HG03045 (cell line): ENCODE measurements around the gene ACTA1.
"Not testable (repeated sequence)": the region's sequence is repeated elsewhere in the genome, so short reads cannot be mapped to it uniquely, and the experiment has no call there.

Experiments
- ATAC-seq: cut with Tn5 transposase; IDR thresholded peaks from one replicate; pipeline ENCODE4 v1.9.1; 2021; ENCODE audit warnings: mild to moderate bottlenecking, moderate library complexity; ENCODE audit not compliant: unreplicated experiment

ACTA1 gene

DNA sequence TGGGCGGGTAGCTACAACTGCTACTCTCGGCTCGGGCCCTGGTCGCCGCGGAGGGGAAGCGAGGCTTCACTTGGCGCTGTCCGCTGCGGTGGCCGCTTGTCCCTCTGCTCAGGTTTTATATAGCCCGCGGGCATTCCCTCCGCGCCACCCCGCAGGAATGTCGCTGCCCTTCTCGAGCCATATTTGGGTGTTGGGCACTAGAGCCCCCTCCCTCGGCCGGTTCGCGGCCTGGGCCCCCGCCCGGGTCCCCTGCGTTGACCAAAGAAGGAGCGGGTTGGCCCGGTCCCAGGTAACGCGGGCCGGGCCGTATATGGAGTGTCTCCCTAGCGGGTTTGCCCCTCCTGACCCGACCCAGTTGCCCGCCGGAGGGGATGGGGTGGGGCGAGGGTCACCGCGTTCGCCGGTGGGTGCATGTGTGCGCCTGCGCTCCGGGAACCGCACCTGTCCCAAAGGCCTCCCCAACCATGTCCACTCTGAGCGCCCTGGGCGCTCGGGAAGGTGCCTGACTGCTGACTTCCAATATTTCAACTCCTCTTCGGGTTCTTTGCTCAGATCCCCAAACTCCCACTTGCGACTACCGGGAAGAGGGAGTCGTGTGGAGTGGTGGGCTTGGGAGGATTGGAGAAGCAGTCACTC is at the start of gene ACTA1:
Gene ACTA1, minus strand, starts transcription at position 90 of the 636 bp plus-strand sequence. CDS start 979 bp downstream, outside the sequence.
- ATAC-seq: no peak

DNA sequence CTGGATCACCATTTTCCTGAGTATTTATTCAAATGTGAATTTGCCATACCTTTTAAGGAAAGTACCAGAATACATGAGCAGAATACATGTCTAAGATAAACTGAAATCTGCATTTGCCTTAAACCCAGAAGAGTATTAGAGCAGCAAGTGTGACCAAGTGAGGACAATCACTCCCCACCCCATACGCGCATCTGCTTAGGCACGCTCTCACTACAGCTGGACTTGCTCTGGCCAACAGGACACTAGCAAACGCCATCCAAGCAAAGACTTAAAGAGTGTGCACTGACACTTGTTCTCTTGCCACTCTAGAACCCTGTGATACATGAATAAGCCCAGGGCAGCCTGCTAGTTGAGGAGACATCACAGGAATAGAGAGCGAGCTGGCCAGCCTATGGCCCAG is 48.6 kb upstream of the ACTA1 start:
- ATAC-seq: no peak

DNA sequence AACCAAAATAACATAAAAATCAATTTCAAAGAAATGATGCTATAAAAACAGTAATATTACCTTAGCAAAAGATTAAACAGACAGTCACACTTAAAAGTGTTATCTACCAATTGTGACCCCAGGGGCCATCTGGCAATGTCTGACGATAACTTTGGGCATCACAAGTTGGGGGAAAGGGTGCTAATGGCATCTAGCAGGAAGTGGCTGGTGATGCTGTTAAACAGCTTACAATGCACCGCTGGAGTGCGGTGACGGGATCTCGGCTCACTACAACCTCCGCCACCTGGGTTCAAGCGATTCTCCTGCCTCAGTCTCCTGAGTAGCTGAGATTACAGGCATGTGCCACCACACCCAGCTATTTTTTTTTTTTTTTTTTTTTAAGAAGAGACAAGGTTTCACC is 46.6 kb upstream of the ACTA1 start:
- ATAC-seq: no peak

DNA sequence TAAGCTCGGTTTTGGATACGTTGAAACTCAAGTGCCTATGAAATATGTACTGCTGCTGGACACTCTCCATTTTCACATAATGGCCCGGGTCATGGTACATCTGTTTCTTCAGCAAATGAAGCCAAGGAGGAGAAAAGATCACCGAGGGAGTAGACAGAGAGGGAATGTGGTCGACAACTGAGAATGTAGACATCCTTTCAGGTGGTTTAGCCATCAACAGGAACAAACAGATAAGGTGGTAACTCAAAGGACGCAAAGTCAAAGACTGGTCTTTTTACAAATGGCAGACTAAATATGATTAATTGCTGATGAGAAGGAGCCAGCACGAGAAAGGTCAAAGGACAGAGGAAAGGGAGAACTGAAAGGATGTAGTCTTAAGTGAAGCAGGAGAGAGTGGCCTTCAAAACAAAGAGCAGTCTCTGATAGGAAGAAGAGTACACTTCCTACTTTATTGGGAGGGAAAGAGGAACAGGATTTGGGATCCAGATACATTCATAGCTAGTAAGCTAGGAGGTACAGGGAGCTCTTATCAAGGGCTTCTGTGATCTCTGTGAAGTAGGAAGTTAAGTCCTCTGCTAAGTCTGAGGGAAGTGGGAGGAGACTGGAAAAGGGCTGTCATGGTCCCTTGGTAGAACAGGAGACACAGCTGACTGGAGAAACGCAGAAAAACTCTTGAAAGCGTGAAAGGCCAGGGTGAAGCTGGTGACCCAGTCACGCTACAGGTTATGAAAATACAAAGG is 45.9 kb upstream of the ACTA1 start:
- peak; percentile 49 for ATAC-seq

DNA sequence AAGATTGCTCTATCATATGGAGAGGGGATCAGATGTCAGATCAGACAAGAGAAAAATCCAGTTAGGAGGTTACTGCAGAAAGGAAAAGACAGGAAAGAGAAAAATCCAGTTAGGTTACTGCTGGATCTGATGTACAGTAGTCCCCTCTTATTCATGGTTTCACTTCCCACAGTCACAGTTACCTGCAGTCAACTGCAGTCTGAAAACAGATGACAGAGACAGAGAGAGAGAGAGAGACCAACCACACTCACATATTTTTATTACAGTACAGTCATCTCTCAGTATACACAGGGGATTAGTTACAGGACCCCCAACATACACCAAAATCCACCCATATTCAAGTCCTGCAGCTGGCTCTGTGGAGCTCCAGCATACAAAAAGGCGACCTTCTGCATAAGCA is 45.0 kb upstream of the ACTA1 start:
- ATAC-seq: no peak

DNA sequence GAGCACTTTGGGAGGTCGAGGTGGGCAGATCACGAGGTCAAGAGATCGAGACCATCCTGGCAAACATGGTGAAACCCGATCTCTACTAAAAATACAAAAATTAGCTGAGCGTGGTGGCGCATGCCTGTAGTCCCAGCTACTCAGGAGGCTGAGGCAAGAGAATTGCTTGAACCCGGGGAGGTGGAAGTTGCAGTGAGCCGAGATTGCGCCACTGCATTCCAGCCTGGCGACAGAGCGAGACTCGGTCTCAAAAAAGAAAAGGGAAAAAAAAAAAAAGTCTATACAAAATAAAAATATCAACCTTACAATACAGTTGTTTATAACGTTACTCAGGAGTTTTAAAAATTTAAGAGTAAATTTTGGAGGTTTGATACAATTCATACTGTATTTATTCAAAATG is 42.0 kb upstream of the ACTA1 start:
- not testable (repeated sequence) for ATAC-seq

DNA sequence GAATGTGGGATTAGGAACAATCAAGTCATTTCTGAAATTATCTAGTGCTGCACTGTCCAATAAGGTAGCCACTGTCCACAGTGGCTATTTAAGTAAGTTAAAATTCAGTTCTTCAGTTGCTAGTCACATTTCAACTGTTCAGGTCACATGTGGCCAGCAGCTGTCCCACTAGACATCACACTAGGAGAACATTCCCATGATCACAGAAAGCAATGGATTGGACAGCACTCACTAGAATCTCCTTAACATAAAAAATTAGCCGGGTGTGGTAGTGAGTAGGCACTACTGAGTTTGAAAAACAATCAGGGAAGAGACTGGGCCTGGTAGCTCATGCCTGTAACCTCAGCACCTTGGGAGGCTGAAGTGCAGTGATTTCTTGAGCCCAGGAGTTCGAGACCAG is 40.6 kb upstream of the ACTA1 start:
- ATAC-seq: no peak

DNA sequence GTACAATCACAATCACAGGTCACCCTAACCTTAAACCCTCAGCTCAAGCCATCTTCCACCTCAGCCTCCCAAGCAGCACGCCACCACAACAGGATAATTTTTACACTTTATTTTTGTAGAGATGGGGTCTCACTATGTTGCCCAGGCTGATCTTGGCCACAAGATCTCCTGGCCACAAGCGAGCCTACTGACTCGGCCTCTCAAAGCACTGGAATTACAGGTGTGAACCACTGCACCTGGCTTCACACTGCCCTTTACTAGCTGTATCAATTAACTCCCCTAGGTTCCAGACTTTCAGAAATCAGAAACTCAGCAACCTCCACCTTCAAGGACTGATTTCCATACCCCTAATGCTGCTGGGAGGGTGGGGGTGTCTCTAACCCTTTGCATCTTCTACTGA is 37.3 kb upstream of the ACTA1 start:
- ATAC-seq: no peak

DNA sequence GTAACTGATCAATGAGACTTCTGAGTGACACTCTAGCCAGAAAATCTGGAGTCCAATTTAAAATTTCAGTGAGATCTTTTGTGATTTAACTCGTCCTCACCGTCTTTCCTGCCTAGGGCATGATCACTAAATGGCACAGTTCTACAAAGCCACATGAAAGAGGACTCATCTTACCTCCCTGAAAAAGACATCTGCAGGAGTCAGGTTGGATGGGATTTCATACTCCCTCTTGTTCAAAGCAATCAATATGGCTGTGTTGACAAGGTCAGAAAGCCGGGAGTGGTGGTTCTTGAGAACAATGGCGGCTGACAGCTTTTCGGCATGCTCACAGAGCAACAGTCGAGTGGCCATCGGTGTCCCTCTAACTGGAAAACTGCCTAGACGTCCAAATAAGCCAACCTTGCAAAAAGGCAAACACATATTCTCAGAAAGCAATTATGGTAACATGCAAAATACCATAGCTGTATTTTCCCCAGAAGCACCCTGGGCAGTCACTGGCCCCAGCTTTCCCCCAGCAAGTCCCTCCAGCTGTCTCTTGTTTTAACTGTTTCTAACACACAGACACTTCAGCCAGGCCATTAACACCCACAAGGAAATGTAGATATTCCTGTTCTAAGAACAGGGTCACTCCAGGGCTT is 36.6 kb upstream of the ACTA1 start:
- ATAC-seq: no peak

DNA sequence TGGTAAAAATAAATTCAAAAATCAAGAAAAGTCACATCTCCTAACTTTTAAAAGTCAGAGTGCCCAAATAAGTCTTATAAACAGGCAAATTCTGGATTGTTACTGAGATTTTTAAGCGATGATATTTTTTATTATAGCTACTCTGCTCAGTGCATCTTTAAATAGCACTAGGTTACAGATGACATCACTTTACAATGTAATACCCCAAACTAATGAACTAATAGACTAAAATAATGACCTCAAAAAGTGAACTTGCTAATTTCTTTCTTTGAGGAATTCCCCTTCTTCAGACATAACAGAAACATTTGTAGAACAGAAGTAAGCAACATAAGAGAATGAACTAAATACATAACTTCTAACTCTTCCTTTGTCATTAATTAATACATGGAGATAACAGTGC is 33.0 kb upstream of the ACTA1 start:
- ATAC-seq: no peak

DNA sequence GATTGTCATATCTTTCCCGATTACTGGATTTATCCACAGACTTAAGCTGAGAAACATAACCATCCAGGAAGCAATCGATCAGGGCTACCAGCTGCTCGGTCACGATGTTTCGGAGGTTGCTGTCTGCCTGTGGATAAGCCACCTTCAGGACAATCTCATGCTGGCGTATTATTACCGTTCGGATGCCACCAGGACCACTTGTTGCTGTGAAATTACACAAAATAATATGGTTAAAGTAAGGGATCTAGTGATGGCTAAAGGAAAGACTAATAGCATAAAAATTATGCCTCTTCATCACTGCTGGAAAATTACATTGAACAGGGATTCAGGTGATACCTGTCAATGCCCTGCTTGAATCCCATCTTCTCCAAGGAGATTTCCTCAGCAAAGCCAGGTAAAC is 30.8 kb upstream of the ACTA1 start:
- no peak for ATAC-seq

DNA sequence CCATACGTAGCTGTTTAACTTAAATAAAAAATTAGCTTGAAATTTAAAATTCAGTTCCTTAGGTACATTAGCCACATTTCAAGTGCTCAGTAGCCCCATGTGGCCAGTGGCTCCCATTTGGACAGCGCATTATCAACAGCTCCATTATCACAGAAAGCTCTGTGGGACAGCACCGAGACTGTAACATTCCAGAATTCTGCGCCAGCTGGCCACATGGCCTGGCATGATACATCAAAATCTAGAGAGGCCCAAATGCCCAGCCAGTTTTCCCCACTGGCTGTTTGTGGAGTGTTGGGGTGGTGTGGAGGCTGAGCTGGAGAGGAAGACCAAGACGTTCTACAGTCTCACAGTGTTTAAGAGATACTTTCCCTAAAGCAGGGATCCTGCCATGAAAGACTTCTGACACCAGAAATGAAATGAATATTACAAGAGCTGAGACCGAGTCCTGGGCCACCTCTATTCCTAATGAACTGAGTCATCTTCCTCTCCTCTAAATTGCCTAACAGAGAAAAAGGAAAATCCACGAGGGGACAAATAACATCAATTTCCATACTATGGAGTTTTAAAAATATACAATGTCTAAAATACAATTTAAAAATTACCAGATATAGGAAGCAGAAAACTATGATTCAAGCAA is 27.3 kb upstream of the ACTA1 start:
- ATAC-seq: no peak

DNA sequence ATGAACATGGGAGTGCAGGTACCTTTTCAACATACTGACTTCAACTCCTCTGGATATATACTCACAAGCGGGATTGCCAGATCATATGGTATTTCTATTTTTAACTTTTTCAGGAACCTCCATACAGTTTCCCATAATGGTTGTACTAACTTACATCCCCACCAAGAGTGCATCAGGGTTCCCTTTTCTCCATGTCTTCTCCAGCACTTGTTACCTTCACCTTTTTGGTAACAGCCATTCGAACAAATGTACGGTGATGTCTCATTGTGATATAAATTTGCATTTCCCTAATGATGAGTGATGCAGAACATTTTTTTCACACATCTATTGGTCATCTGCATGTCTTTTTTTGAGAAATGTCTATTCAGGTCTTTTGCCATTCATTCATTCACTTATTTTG is 25.9 kb upstream of the ACTA1 start:
- no peak for ATAC-seq

DNA sequence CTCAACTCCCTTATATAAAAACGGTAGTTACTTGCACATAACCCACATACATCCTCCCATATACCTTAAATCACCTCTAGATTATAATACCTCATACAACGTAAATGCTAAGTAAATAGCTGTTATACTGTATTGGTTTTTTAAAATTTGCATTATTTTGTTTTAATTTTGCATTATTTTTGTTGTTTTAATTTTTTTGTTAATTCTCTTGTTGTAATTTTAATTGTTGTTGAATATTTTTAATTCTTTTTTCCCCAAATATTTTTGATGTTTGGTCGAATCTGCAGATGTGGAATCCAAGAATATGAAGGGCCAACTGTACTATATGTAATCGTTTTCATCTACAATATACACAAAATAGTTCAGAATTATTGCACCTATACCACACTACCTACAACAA is 23.5 kb upstream of the ACTA1 start:
- ATAC-seq: no peak

DNA sequence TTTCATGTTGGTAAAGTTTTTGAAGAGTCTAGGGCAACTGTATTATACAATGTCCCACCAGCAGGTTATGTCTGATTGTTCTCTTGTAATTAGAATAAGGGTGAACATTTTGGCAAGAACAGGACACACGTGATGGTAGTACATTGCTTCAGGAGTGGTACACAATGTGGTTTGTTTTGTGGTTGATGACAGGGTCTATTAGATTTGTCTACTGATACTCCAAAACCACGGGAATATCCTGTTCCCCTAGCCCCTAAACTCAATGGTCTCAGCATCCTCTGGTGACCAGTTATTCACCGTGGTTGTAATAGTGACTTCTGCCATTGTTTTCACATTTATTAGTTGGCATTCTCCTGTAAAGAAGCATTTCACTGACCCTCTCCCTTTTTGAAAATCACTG is 22.1 kb upstream of the ACTA1 start:
- ATAC-seq: no peak

DNA sequence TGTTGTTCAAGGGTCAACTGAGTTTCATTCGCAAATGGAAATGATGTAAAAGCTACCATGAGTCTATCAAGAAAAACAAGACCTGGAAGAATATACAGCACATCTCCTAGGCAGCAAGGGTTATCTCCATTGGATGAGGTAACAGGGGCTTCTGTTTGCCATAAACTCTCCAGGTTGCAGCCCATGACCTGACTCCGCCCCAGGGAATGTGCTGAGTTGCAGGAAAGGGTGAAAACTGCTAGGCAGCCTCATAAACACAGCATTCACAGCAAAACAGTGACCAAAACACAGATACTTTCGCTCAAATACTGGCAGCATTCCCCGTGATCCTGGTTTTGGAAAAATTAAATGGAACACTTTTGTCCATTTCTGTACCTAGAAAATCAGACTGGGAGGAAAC is 20.2 kb upstream of the ACTA1 start:
- ATAC-seq: no peak

DNA sequence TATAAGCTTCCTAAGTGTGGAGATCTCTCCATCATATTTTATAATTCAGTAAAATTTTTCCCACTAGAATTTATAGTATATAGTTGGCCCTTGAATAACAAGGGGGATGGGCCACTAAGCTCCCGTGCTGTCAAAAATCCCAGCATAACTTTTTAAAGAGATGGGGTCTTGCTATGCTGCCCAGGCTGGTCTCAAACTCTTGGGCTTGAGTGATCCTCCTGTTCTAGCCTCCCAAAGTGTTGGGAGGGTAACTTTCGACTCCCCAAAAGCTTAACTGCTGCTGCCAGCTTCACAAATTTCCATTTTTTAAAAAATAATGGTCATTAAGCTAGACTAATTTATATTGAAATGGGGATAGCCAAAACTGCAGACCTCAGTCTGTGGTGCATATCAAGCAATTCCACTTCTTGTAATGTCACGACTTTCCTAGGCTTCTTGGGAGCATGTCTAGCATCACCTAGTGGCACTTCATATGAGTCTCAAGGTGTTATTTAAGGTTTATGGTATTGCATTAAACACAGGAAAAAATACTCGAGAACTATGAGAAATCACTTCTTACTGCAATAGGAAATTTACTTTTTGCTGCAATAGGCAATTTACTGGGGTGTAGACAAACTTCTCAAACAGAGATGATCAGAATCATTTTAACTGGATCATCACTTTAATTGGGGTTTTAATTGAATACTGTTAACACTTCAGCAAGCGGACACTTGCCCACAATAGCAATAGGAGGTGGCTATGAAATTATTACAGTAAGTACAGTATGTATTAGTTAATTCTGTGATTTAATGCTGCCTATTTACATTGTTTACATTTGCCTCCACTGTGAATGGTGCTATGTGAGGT is 19.3 kb upstream of the ACTA1 start:
- ATAC-seq: no peak

DNA sequence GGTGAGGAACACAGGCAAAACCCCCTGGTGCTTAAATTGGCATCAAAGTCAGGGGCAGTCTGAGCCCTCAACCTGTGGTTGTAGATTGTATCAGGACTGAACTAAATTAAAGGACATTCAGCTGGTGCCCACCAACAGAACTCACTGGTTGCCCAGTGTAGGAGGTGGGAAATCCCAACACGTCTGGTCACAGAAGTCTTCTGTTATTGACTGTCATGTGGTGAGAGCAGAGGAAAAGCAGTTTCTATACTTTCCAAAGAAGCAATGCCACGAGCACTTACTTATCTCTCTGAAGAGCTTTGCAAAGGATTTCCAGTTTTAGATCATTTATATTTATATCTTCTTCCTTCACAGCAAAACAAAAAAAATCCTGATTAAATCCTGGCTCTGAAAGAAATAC is 15.0 kb upstream of the ACTA1 start:
- ATAC-seq: no peak

DNA sequence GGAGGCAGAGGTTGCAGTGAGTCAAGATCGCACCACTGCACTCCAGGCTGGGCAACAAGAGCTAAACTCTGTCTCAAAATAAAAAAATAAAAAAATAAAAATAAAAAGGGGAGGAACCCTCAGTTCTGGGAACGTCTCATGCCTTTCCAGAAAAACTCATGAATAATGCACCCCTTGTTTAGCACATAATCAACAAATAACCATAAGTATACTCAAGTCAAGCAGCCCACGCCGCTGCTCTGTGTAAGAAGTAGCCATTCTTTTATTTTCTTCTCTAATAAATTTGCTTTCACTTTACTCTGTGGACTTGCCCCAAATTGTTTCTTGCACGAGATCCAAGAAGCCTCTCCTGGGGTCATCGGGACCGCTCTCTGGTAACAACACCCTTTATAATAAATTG is 14.5 kb upstream of the ACTA1 start:
- ATAC-seq: no peak

DNA sequence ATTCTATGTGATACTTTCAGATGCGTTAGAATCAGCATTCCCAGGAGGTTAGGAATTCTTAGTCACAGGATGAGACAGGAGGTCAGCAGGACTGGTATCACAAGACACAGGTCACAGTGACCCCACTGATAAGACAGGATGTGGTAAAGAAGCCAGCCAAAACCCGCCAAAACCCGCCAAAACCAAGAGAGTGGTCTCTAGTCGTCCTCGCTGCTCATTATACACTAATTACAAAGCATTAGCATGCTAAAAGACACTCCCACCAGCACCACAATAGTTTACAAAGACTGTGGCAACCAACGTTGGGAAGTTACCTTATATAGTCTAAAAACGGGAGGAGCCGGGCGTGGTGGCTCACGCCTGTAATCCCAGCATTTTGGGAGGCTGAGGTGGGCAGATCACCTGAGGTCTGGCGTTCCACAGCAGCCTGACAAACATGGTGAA is 13.9 kb upstream of the ACTA1 start:
- ATAC-seq: no peak

DNA sequence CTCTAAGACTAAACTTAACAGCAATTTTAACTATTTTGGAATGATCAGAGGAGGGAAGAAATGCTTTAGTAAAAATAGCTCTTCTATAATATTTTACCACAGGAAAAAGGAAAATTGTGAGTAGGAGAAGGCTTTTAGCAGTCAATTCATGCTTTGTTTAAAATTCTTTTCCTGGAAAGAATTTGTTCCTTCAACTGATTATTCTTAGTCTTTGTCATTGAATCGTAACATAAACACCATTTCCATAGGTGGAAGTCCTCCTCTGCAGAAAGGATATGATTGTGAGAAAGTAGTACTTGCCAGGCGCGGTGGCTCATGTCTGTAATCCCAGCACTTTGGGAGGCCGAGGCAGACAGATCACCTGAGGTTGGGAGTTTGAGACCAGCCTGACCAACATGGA is 11.9 kb upstream of the ACTA1 start:
- ATAC-seq: no peak
